Duodenal mucosa (tissue), 2 donors: ENCODE data around the gene EXOC3L4.
"Not testable (repeated sequence)": the region's sequence is repeated elsewhere in the genome, so short reads cannot be mapped to it uniquely, and the experiment has no call there.

Source experiments
- H3K27ac ChIP-seq: one replicate; pipeline ENCODE4 v1.7.0; 2013; ENCODE audit warnings: low read depth, low read length
- H3K27me3 ChIP-seq, 2 donors: one replicate each; pipeline ENCODE4 v1.7.0; 2013; ENCODE audit warnings: low read length in 2 of 2, control low read depth in 1 of 2; ENCODE audit not compliant: insufficient read depth in 2 of 2, control insufficient read depth in 1 of 2
- H3K36me3 ChIP-seq, 2 donors: one replicate each; pipeline ENCODE4 v1.7.0; 2013; ENCODE audit warnings: low read length in 2 of 2, control low read depth in 1 of 2; ENCODE audit not compliant: insufficient read depth in 2 of 2, control insufficient read depth in 1 of 2
- H3K4me1 ChIP-seq, 2 donors: one replicate each; pipeline ENCODE4 v1.7.0; 2013; ENCODE audit warnings: low read length in 2 of 2, control low read depth in 1 of 2; ENCODE audit not compliant: insufficient read depth in 2 of 2, control insufficient read depth in 1 of 2
- H3K4me3 ChIP-seq, 2 donors: one replicate each; pipeline ENCODE4 v1.7.0; 2013; ENCODE audit warnings: low read length in 2 of 2, low read depth in 1 of 2
- H3K9ac ChIP-seq, 2 donors: one replicate each; pipeline ENCODE4 v1.7.0; 2013; ENCODE audit warnings: low read length in 2 of 2, low read depth in 1 of 2
- H3K9me3 ChIP-seq, 2 donors: one replicate each; pipeline ENCODE4 v1.7.0; 2013; ENCODE audit warnings: low read length in 2 of 2, control low read depth in 1 of 2; ENCODE audit not compliant: control insufficient read depth in 1 of 2

Gene EXOC3L4

DNA sequence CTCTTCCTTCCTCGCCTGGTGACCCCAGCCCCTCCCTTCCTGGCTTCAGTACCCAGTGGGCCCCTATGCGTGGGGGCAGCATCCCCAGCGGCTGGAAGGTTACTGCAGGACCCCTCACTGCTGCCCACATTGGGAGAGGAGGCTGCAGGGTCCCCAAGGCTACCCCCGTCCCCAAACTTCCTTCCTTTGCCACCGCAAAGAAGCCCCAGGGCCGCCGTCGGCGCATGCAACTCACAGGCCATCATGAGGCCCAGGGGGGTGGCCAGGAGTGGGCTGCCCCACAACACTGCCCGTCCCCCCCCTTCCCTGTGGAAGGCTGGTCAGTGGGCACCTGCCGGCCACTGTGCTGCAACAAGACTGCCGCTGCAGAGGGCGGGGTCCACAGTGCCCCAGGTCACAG, 19.2 kb downstream of the EXOC3L4 start:
- Histone ChIP-seq H3K4me3 (no peak overlapping the region), H3K9me3 (no peaks in the 10 kb centered on the region), H3K36me3 (no peaks in the 10 kb centered on the region), H3K9ac (no peak overlapping the region), H3K27ac (no peak overlapping the region), H3K4me1 (peaks cover 42 to 51% of the 10 kb centered on the region in 2 donors), H3K27me3 (no peaks in the 10 kb centered on the region)

DNA sequence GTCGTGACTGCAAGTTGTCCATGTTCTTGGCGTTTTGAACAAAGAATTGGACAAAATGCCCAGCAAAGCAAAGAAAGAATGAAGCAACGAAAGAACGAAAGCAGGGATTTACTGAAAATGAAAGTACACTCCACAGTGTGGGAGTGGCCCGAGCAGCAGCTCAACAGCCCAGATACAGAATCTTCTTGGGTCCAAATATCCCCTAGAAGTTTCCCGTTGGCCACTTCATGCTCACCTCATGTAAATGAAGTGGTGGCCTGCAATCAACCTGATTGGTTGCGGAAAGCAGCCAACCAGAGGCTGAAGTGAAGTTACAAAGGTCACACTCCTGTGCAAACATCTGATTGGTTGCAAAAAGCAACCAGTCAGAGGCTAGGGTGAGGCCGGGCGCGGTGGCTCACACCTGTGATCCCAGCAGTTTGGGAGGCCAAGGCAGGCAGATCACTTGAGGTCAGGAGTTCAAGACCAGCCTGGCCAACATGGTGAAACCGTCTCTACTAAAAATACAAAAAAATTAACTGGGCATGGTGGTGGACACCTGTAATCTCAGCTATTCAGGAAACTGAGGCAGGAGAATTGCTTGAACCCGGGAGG, 20.7 kb downstream of the EXOC3L4 start:
- H3K27me3 ChIP-seq, H3K9me3 ChIP-seq, H3K9ac ChIP-seq, H3K36me3 ChIP-seq: not testable (repeated sequence)
- peak overlapping the region; percentile 68 for H3K27ac ChIP-seq
- peak overlapping the region; percentile 23 to 50 for H3K4me3 ChIP-seq
- H3K4me1 ChIP-seq, result peaks cover 45 to 54% of the 10 kb centered on the region in 2 donors

DNA sequence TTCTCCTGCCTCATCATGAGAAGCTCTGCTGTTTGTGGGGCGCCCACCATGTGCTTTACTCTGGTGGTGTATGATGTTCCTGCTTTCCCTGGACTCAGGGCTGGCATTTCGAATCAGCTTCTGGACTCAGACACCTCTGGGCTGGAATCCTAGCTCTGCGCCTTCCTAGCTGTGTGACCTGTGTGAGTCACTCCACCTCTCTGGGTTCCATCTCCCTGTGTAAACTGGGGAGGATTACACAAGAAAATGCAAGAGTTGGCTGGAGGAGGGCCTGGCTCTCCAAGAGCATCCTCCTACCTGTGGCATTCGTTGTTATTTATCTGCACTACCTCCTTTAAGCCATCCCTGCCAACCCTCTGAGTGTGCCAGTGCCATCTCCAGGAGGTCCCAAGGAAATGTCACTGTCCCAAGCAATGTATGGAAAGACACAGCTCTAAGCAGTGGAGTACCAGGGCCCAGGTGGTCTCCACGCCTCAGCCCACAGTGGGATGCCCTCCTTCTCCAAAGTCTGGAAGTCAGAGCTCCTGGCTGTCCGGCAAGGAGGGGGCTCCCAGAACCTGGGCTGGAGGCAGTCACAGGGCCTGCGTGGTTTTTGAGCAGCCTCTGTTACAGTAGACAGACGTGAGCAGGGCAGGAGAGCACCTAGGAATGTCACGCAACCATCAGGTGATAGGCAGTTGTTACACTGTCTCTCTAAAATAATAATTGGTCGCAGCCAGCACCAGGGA, 21.5 kb downstream of the EXOC3L4 start:
- Histone ChIP-seq H3K4me3 (no peak overlapping the region), H3K27ac (no peak overlapping the region), H3K9ac (no peak overlapping the region), H3K36me3 (no peaks in the 10 kb centered on the region), H3K9me3 (no peaks in the 10 kb centered on the region), H3K27me3 (no peaks in the 10 kb centered on the region), H3K4me1 (peaks cover 46 to 56% of the 10 kb centered on the region in 2 donors)

DNA sequence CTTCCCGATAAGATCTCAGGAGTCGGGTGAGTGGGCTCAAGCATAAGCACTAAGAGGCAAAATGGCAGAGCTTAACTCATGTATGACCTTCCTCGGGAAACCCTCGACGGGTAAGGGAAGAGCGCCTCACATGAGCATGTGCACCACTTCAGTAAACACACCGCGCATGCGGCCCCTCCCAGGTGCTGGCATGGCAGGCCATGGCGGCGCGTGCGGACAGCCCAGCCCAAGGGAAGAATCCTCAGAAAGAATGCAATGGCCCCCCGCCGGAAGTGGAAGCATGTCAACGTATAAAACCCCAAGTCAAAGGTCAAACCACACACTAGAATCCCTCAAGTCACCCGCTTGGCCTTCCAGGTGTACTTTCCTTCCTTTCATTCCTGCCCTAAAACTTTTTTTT, 22.1 kb downstream of the EXOC3L4 start:
- no peak overlapping the region for H3K27ac ChIP-seq
- H3K4me3 ChIP-seq, result no peak overlapping the region
- peaks cover 46 to 55% of the 10 kb centered on the region in 2 donors for H3K4me1 ChIP-seq

DNA sequence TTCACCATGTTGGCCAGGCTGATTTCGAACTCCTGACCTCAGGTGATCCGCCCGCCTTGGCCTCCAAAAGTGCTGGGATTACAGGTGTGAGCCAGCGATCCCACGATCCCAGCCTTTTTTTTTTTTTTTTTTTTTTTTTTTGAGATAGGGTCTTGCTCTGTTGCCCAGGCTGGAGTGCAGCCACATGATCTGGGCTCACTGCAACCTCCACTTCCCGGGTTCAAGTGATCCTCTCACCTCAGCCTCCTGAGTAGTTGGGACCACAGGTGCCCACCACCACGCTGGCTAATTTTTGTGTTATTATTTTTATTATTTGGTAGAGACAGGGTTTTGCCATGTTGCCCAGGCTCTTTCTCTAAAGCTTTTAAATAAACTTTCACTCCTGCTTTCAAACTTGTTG, 23.0 kb downstream of the EXOC3L4 start:
- not testable (repeated sequence) for H3K27ac ChIP-seq
- peaks cover 46 to 54% of the 10 kb centered on the region in 2 donors for H3K4me1 ChIP-seq

More for the DNA sequence above, 22.1 kb downstream of the EXOC3L4 start:
- H3K9ac ChIP-seq, result no peak overlapping the region
- H3K36me3 ChIP-seq, result no peaks in the 10 kb centered on the region
- H3K27me3 ChIP-seq, result no peaks in the 10 kb centered on the region
- no peaks in the 10 kb centered on the region for H3K9me3 ChIP-seq

DNA sequence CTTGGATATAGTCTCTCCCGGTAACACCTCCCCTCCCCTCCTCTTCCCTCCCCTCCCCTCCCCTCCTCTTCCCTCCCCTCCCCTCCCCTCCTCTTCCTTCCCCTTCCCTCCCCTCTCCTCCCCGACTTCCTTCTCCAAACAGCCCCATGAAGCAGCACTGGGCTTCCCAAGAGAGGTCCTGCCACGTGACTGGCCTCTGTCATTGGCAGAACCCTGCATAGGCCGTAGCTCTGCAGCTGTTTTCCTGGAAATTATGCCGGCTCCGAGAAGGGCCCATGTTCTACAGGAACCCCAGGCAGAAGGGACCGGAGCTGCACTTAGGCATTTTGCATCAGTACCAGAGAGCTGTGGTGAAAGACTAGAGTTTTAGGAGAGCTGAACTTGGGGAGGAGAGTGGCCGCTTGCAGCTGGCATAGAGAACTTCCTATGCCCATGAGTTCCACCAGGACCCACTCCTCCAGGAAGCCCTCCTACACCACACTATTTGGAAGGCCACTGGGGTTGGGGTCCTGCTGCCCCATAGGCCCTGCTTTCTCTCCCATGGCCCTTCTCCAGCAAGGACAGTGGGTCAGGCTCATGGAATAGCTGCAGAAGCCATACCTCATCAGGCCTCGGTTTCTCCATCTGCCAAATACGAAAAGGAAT, 23.6 kb downstream of the EXOC3L4 start:
- Histone ChIP-seq H3K27me3 (peaks cover 0 to 4% of the 10 kb centered on the region in 2 donors), H3K27ac (peak overlapping the region; percentile 58), H3K36me3 (no peaks in the 10 kb centered on the region), H3K9me3 (no peaks in the 10 kb centered on the region), H3K9ac (peak overlapping the region in 1 of 2 donors; percentile 14), H3K4me3 (peak overlapping the region in 1 of 2 donors; percentile 0), H3K4me1 (peaks cover 49 to 53% of the 10 kb centered on the region in 2 donors)

More for the DNA sequence above, 23.0 kb downstream of the EXOC3L4 start:
- H3K27me3 ChIP-seq, H3K36me3 ChIP-seq, H3K9ac ChIP-seq, H3K4me3 ChIP-seq, H3K9me3 ChIP-seq: not testable (repeated sequence)

DNA sequence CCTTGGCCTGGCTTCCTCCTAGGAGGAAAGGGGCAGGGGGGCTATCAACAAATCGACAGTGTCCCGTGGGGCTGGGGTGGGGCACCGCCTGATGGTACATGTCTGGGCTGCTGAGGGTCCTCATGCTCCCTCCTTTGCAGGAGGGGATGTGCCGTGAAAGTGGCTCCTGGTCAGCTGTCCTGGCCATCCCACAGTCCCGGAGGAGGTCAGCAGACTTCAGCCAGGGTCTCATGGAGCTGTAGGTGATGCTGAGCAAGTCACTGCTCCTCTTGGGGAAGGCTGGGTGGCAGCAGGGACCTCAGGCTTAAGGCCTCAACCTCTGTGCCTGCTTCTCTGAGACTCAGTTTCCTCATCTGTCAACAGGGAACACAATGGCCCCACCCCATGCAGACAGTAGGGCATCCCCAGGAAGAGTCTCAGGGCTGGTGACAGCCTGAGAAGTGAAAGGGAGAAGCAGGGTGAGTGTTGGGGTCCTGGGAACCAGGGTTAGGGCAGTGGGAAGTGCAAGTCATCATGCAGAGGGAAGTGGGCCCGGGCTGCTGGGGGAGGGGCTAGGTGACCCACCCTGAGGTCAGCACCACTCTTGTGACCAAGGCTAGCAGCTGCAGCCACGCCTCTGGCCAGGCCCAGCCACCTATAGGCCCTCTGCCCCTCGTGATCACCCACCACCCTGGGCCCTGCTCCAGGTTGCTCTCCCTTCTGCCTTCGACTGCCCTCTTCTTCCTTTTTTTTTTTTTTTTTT, 24.3 kb downstream of the EXOC3L4 start:
- no peaks in the 10 kb centered on the region for H3K36me3 ChIP-seq
- peak overlapping the region in 1 of 2 donors; percentile 14 for H3K9ac ChIP-seq
- H3K4me3 ChIP-seq, result peak overlapping the region in 1 of 2 donors; percentile 0
- peaks cover 46 to 53% of the 10 kb centered on the region in 2 donors for H3K4me1 ChIP-seq
- peaks cover 0 to 9% of the 10 kb centered on the region in 2 donors for H3K27me3 ChIP-seq
- peak overlapping the region; percentile 58 for H3K27ac ChIP-seq
- no peaks in the 10 kb centered on the region for H3K9me3 ChIP-seq

DNA sequence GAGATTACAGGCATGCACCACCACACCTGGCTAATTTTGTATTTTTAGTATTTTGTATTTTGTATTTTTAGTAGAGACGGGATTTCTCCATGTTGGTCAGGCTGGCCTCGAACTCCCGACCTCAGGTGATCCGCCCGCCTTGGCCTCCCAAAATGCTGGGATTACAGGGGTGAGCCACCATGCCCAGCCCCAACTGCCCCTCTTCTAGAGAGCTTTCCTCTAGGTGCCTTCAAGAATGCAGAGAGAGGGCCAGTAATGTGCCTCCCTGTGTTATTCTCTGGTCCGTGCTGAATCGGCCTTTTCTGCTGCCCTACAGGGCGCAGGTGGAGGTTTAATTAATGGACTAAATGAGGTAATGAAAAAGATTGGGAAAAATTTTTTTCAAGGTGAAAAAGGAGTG, 25.0 kb downstream of the EXOC3L4 start:
- H3K27me3 ChIP-seq, result peaks cover 0 to 14% of the 10 kb centered on the region in 2 donors
- H3K27ac ChIP-seq, H3K4me3 ChIP-seq, H3K9ac ChIP-seq, H3K36me3 ChIP-seq, H3K9me3 ChIP-seq: not testable (repeated sequence)
- H3K4me1 ChIP-seq, result peaks cover 47 to 53% of the 10 kb centered on the region in 2 donors

DNA sequence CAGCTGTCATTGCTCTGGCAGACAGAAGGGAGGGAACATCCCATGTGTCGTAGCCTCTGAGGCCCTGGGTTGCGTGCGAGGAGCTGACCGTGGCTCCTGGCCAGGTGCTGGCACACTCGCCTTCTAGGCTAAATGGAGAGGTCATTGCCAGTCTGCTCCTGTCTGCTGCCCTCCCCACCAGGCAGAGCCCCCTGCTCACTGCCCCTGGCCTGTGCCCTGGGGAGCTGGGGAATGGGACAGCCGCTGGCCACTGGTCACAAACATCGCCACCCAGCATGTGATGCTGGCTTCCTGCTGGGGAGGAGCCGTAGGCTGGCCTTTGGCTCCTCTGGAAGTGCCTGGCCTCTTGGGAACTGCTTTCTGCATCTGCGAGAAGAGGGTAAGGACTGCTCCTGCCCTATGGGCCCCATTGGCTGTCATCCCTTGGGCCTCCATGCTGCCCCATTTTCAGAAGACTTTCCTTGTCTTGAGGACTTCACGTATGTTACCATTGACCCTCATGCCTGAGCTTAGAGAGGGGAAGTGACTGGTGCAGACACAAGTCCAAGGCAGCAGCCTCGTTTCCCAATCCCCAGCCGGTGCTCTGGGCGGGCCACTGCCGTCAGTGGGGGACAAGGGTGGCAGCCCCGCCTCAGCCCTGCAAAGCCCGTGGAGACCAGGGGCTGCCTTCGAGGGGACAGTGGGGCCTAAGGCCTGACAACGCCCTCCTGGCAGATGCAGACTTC, 26.8 kb downstream of the EXOC3L4 start:
- Histone ChIP-seq H3K4me3 (peak overlapping the region in 1 of 2 donors; percentile 35), H3K9me3 (no peaks in the 10 kb centered on the region), H3K27me3 (peaks cover 4 to 14% of the 10 kb centered on the region in 2 donors), H3K9ac (no peak overlapping the region), H3K27ac (peak overlapping the region; percentile 84), H3K4me1 (peaks cover 59 to 65% of the 10 kb centered on the region in 2 donors), H3K36me3 (no peaks in the 10 kb centered on the region)
